ENCODE results near the gene MYO3A. TPM values are rescaled to one million over a fixed set of nuclear protein-coding genes. Genes with fewer than 3 reads are reported as not detected.

The MYO3A gene
- total and polyA plus RNA-seq, 2 donors (not counting 1 experiment from before 2014, with no cell fraction given): not detected

GRCh38 chr10:26194275-26194674 is 260.2 kb downstream of the MYO3A start:
- Histone ChIP-seq H3K36me3 (ENCODE audit: control insufficient read depth, insufficient read depth, low read length) (no peaks in the 10 kb centered on the region), H3K27ac (ENCODE audit: insufficient read depth, low read length) (no peak overlapping the region), H3K4me3 (replicated peaks in 1 of 4; ENCODE audit: control extremely low read depth in 1 of 4, insufficient read depth in 1 of 4, low read depth in 3 of 4, low read length in 4 of 4) (no peak overlapping the region), H2AFZ (ENCODE audit: low read length) (no peak overlapping the region), H3K4me2 (ENCODE audit: extremely low read depth, insufficient read depth, low read length) (no peak overlapping the region), H3K4me1 (ENCODE audit: control insufficient read depth, extremely low read depth, insufficient read depth, low read length) (no peaks in the 10 kb centered on the region), H3K79me2 (ENCODE audit: control insufficient read depth, insufficient read depth, low read length) (no peaks in the 10 kb centered on the region), H3K9ac (ENCODE audit: insufficient read depth, low read length) (no peak overlapping the region), H4K20me1 (ENCODE audit: control insufficient read depth, extremely low read depth, insufficient read depth, low read length) (no peaks in the 10 kb centered on the region), H3K9me3 (ENCODE audit: control insufficient read depth, insufficient read depth, low read depth, low read length) (no peaks in the 10 kb centered on the region), H3K27me3 (ENCODE audit: control insufficient read depth, insufficient read depth, low read length) (no peaks in the 10 kb centered on the region)
- no peak for DNase-seq (ENCODE audit: low read depth in 2 of 2)
- TF ChIP-seq CTCF (conservative IDR thresholded peaks at IDR 0.05 in 1 of 2, IDR thresholded peaks at IDR 0.05 in 1 of 2; ENCODE audit: low read depth in 1 of 2, low read length in 2 of 2): no peak
- no peak for TF ChIP-seq EZH2 (IDR thresholded peaks at IDR 0.05; ENCODE audit: low read length, missing control alignments)

- no peaks in the 10 kb centered on the region for H3K27me3 ChIP-seq (ENCODE audit: control insufficient read depth, insufficient read depth, low read length)
- TF ChIP-seq CTCF (conservative IDR thresholded peaks at IDR 0.05 in 1 of 2, IDR thresholded peaks at IDR 0.05 in 1 of 2; ENCODE audit: low read depth in 1 of 2, low read length in 2 of 2): no peak
- TF ChIP-seq EZH2 (IDR thresholded peaks at IDR 0.05; ENCODE audit: low read length, missing control alignments): no peak
- H3K79me2 ChIP-seq (ENCODE audit: control insufficient read depth, insufficient read depth, low read length): no peaks in the 10 kb centered on the region
- H3K9ac ChIP-seq (ENCODE audit: insufficient read depth, low read length): no peak overlapping the region
- H3K27ac ChIP-seq (ENCODE audit: insufficient read depth, low read length): no peak overlapping the region
- H3K4me1 ChIP-seq (ENCODE audit: control insufficient read depth, extremely low read depth, insufficient read depth, low read length): no peaks in the 10 kb centered on the region
- no peaks in the 10 kb centered on the region for H4K20me1 ChIP-seq (ENCODE audit: control insufficient read depth, extremely low read depth, insufficient read depth, low read length)
- H2AFZ ChIP-seq (ENCODE audit: low read length): no peak overlapping the region
- H3K36me3 ChIP-seq (ENCODE audit: control insufficient read depth, insufficient read depth, low read length): no peaks in the 10 kb centered on the region
- no peak overlapping the region for H3K4me2 ChIP-seq (ENCODE audit: extremely low read depth, insufficient read depth, low read length)
- H3K4me3 ChIP-seq (replicated peaks in 1 of 4; ENCODE audit: control extremely low read depth in 1 of 4, insufficient read depth in 1 of 4, low read depth in 3 of 4, low read length in 4 of 4): no peak overlapping the region
- DNase-seq (ENCODE audit: low read depth in 2 of 2): no peak
- H3K9me3 ChIP-seq (ENCODE audit: control insufficient read depth, insufficient read depth, low read depth, low read length): no peaks in the 10 kb centered on the region
Measured at GRCh38 chr10:26197248-26197647, 263.2 kb downstream of the MYO3A start.

- H3K27ac ChIP-seq (ENCODE audit: insufficient read depth, low read length): no peak overlapping the region
- no peak overlapping the region for H3K9ac ChIP-seq (ENCODE audit: insufficient read depth, low read length)
- no peaks in the 10 kb centered on the region for H3K27me3 ChIP-seq (ENCODE audit: control insufficient read depth, insufficient read depth, low read length)
- no peaks in the 10 kb centered on the region for H4K20me1 ChIP-seq (ENCODE audit: control insufficient read depth, extremely low read depth, insufficient read depth, low read length)
- no peak overlapping the region for H2AFZ ChIP-seq (ENCODE audit: low read length)
- no peaks in the 10 kb centered on the region for H3K9me3 ChIP-seq (ENCODE audit: control insufficient read depth, insufficient read depth, low read depth, low read length)
- no peaks in the 10 kb centered on the region for H3K79me2 ChIP-seq (ENCODE audit: control insufficient read depth, insufficient read depth, low read length)
- H3K4me3 ChIP-seq (replicated peaks in 1 of 4; ENCODE audit: control extremely low read depth in 1 of 4, insufficient read depth in 1 of 4, low read depth in 3 of 4, low read length in 4 of 4): no peak overlapping the region
- H3K4me1 ChIP-seq (ENCODE audit: control insufficient read depth, extremely low read depth, insufficient read depth, low read length): no peaks in the 10 kb centered on the region
- no peak for DNase-seq (ENCODE audit: low read depth in 2 of 2)
- H3K36me3 ChIP-seq (ENCODE audit: control insufficient read depth, insufficient read depth, low read length): no peaks in the 10 kb centered on the region
- H3K4me2 ChIP-seq (ENCODE audit: extremely low read depth, insufficient read depth, low read length): no peak overlapping the region
- TF ChIP-seq CTCF (conservative IDR thresholded peaks at IDR 0.05 in 1 of 2, IDR thresholded peaks at IDR 0.05 in 1 of 2; ENCODE audit: low read depth in 1 of 2, low read length in 2 of 2) (no peak), EZH2 (IDR thresholded peaks at IDR 0.05; ENCODE audit: low read length, missing control alignments) (no peak)
Measured at GRCh38 chr10:26198119-26198518, 264.1 kb downstream of the MYO3A start.

Data from fibroblast of lung (primary cell).